GM15510 (cell line): ENCODE results near the gene EIF5.

Experiments used
- POLR2A ChIP-seq: IDR thresholded peaks from 3 replicates; pipeline ENCODE4 v1.6.1; 2011; ENCODE audit warnings: borderline replicate concordance; ENCODE audit not compliant: insufficient read length; ENCODE audit errors: extremely low read depth

Gene EIF5

GRCh38 chr14:103341250-103342129, 7.5 kb downstream of the EIF5 start:
- TF ChIP-seq POLR2A = no peak

- no peak for TF ChIP-seq POLR2A
Observed at GRCh38 chr14:103343164-103343879, 9.3 kb downstream of the EIF5 start.

- peak; percentile 15 for TF ChIP-seq POLR2A
Observed at GRCh38 chr14:103343905-103344797, 10.1 kb downstream of the EIF5 start.

- TF ChIP-seq POLR2A = no peak
Observed at GRCh38 chr14:103346286-103346685, 12.2 kb downstream of the EIF5 start.

GRCh38 chr14:103347091-103347815, 13.2 kb downstream of the EIF5 start:
- TF ChIP-seq POLR2A = no peak

GRCh38 chr14:103348154-103348553, 14.1 kb downstream of the EIF5 start:
- no peak for TF ChIP-seq POLR2A

GRCh38 chr14:103349982-103350381, 15.9 kb downstream of the EIF5 start:
- TF ChIP-seq POLR2A = no peak

- TF ChIP-seq POLR2A = no peak
Observed at GRCh38 chr14:103353362-103353761, 19.3 kb downstream of the EIF5 start.

GRCh38 chr14:103354141-103354540, 20.1 kb downstream of the EIF5 start:
- TF ChIP-seq POLR2A = no peak

GRCh38 chr14:103356024-103356682, 22.1 kb downstream of the EIF5 start:
- no peak for TF ChIP-seq POLR2A

- TF ChIP-seq POLR2A = no peak
Observed at GRCh38 chr14:103360548-103360947, 26.5 kb downstream of the EIF5 start.

- TF ChIP-seq POLR2A = no peak
Observed at GRCh38 chr14:103361867-103362266, 27.8 kb downstream of the EIF5 start.

- no peak for TF ChIP-seq POLR2A
Observed at GRCh38 chr14:103362780-103363179, 28.7 kb downstream of the EIF5 start.

GRCh38 chr14:103366741-103367140, 32.7 kb downstream of the EIF5 start:
- TF ChIP-seq POLR2A = no peak
